ENCODE results near the gene MPIG6B. TPM values are rescaled to one million over a fixed set of nuclear protein-coding genes. Genes with fewer than 3 reads are reported as not detected.
"Not testable (repeated sequence)": the region's sequence is repeated elsewhere in the genome, so short reads cannot be mapped to it uniquely, and the experiment has no call there.

The MPIG6B gene
- total RNA-seq, 1 experiment from 2014 or later: not detected

- in situ Hi-C loops (cut with HindIII; ENCODE audit: low sequenced_read_pairs): no loop called here
- DNase-seq (ENCODE audit: low spot score): no peak
Observed at GRCh38 chr6:31697555-31697954, 25.6 kb upstream of the MPIG6B start.

GRCh38 chr6:31700740-31701401 lies 22.3 kb upstream of the MPIG6B start:
- DNase-seq (ENCODE audit: low spot score): no peak
- in situ Hi-C loops (cut with HindIII; ENCODE audit: low sequenced_read_pairs): no loop called here

- in situ Hi-C loops (cut with HindIII; ENCODE audit: low sequenced_read_pairs): no loop called here
- peak; percentile 19 for DNase-seq (ENCODE audit: low spot score)
Observed at GRCh38 chr6:31701666-31702404, 21.3 kb upstream of the MPIG6B start.

GRCh38 chr6:31702405-31702818 lies 20.8 kb upstream of the MPIG6B start:
- no peak for DNase-seq (ENCODE audit: low spot score)
- in situ Hi-C loops (cut with HindIII; ENCODE audit: low sequenced_read_pairs): no loop called here

GRCh38 chr6:31702819-31703716 lies 20.1 kb upstream of the MPIG6B start, which contains the start of gene ABHD16A:
TSS of gene ABHD16A (minus strand) at chr6:31703324. CDS start at chr6:31703281, 43 bp downstream.
- in situ Hi-C loops (cut with HindIII; ENCODE audit: low sequenced_read_pairs): no loop called here
- DNase-seq (ENCODE audit: low spot score): peak; percentile 99

- DNase-seq (ENCODE audit: low spot score): no peak
- in situ Hi-C loops (cut with HindIII; ENCODE audit: low sequenced_read_pairs): no loop called here
Observed at GRCh38 chr6:31705931-31706330, 17.2 kb upstream of the MPIG6B start.

- no peak for DNase-seq (ENCODE audit: low spot score)
- in situ Hi-C loops (cut with HindIII; ENCODE audit: low sequenced_read_pairs): no loop called here
Observed at GRCh38 chr6:31706599-31706998, 16.6 kb upstream of the MPIG6B start, which contains the start of gene LY6G6F. TSS of gene LY6G6F (plus strand) at chr6:31706866. CDS start at chr6:31706907, 41 bp downstream.

- no peak for DNase-seq (ENCODE audit: low spot score)
- in situ Hi-C loops (cut with HindIII; ENCODE audit: low sequenced_read_pairs): no loop called here
Observed at GRCh38 chr6:31707701-31708100, 15.5 kb upstream of the MPIG6B start.

- in situ Hi-C loops (cut with HindIII; ENCODE audit: low sequenced_read_pairs): no loop called here
- DNase-seq (ENCODE audit: low spot score): no peak
Observed at GRCh38 chr6:31708224-31708623, 14.9 kb upstream of the MPIG6B start.

GRCh38 chr6:31709157-31709556 lies 14.0 kb upstream of the MPIG6B start:
- DNase-seq (ENCODE audit: low spot score); in situ Hi-C loops (cut with HindIII; ENCODE audit: low sequenced_read_pairs): not testable (repeated sequence)

GRCh38 chr6:31710523-31711219 lies 12.5 kb upstream of the MPIG6B start:
- in situ Hi-C loops (cut with HindIII; ENCODE audit: low sequenced_read_pairs): no loop called here
- no peak for DNase-seq (ENCODE audit: low spot score)

GRCh38 chr6:31711233-31711632 lies 11.9 kb upstream of the MPIG6B start:
- in situ Hi-C loops (cut with HindIII; ENCODE audit: low sequenced_read_pairs): no loop called here

GRCh38 chr6:31712296-31712695 lies 10.9 kb upstream of the MPIG6B start:
- in situ Hi-C loops (cut with HindIII; ENCODE audit: low sequenced_read_pairs): no loop called here
- no peak for DNase-seq (ENCODE audit: low spot score)

More at GRCh38 chr6:31711233-31711632, 11.9 kb upstream of the MPIG6B start:
- DNase-seq (ENCODE audit: low spot score): no peak

- DNase-seq (ENCODE audit: low spot score): no peak
- in situ Hi-C loops (cut with HindIII; ENCODE audit: low sequenced_read_pairs): no loop called here
Observed at GRCh38 chr6:31713465-31713864, 9.7 kb upstream of the MPIG6B start.

- DNase-seq (ENCODE audit: low spot score): no peak
- in situ Hi-C loops (cut with HindIII; ENCODE audit: low sequenced_read_pairs): no loop called here
Observed at GRCh38 chr6:31713991-31714684, 9.0 kb upstream of the MPIG6B start.

GRCh38 chr6:31715022-31715958 lies 7.9 kb upstream of the MPIG6B start, which contains the start of gene LY6G6D:
TSS of gene LY6G6D (plus strand) at chr6:31715348. CDS start at chr6:31715356, 8 bp downstream.
- in situ Hi-C loops (cut with HindIII; ENCODE audit: low sequenced_read_pairs): no loop called here
- DNase-seq (ENCODE audit: low spot score): no peak

GRCh38 chr6:31717499-31718222 lies 5.5 kb upstream of the MPIG6B start:
- in situ Hi-C loops (cut with HindIII; ENCODE audit: low sequenced_read_pairs): no loop called here
- no peak for DNase-seq (ENCODE audit: low spot score)
